Ovary (tissue), 9 donors: ENCODE measurements around the gene CEP72. TPM values are rescaled to one million over a fixed set of nuclear protein-coding genes. Genes with fewer than 3 reads are reported as not detected.
"Not testable (repeated sequence)": the region's sequence is repeated elsewhere in the genome, so short reads cannot be mapped to it uniquely, and the experiment has no call there.

Experiments
- DNase-seq, 5 donors: peaks; one replicate each; pipeline ENCODE4 v3.0.0-alpha.2; 2019 to 2020
- H3K27ac ChIP-seq, 2 donors: fragments of 200-600 bp; one replicate each; pipeline versions ENCODE4 v1.5.1 to v1.8.0; 2019 to 2022
- H3K27me3 ChIP-seq: fragments of 200-600 bp; one replicate; pipeline ENCODE4 v1.8.0; 2022
- H3K36me3 ChIP-seq: fragments of 200-600 bp; sonication (generic); one replicate; pipeline ENCODE4 v1.5.1; 2019
- H3K4me1 ChIP-seq: one replicate; pipeline ENCODE4 v1.8.1; 2013; ENCODE audit warnings: mild to moderate bottlenecking, moderate library complexity; ENCODE audit not compliant: insufficient read depth
- H3K4me3 ChIP-seq: fragments of 200-600 bp; sonication (generic); one replicate; pipeline ENCODE4 v1.5.1; 2017
- H3K9me3 ChIP-seq, 2 donors: fragments of 200-600 bp in 1 of 2; sonication (generic) in 1 of 2; one replicate each; pipeline versions ENCODE4 v1.5.1 to v1.8.1; 2013 to 2019; ENCODE audit warnings: mild to moderate bottlenecking in 1 of 2, moderate library complexity in 1 of 2
- EP300 ChIP-seq: sonication (generic); formaldehyde crosslinking; IDR thresholded peaks from one replicate; pipeline ENCODE4 v1.6.1; 2017; ENCODE audit warnings: antibody characterized with exemption
- POLR2A ChIP-seq: fragments of 450-650 bp; IDR thresholded peaks from one replicate; pipeline ENCODE4 v1.6.1; 2017; ENCODE audit warnings: antibody characterized with exemption, mild to moderate bottlenecking, moderate library complexity
- WGBS, 3 donors: extraction: QIAGEN DNeasy Blood & Tissue Kit in 1 of 3; methylation state at CpG; one replicate each; pipeline versions ENCODE4 v1.1.5 to v1.1.7; 2013 to 2017; 5-methylcytosine and 5-hydroxymethylcytosine counted together
- intact Hi-C, 4 donors: fragments of 100-400 bp; cut with DNase I; formaldehyde crosslinking; loops; one replicate each; pipeline versions ENCODE4 v1.11.0 to v1.15.1; 2022 to 2023
- polyA plus RNA-seq, 2 donors: library from polyadenylated mRNA; stranded (reverse); fragments of 200-250 nt in 1 of 2; fragments of 350-450 nt in 1 of 2; fragmentation: Illumina TruSeq in 1 of 2; extraction: RNeasy Lipid Tissue Mini Kit (QIAGEN cat#74804) in 1 of 2; gene quantifications; one replicate each; pipeline ENCODE4 v1.2.3, GENCODE V29; 2013 to 2014
- total RNA-seq, 7 donors: library from RNA; depleted of rRNA in 2 of 7; stranded (reverse); fragments of >200 nt in 2 of 7; fragmentation: NEBNext Ultra II Directional in 3 of 7; extraction: Animal tissue kit (Norgen Biotek cat#: 25700) in 3 of 7; gene quantifications; one replicate each; pipeline versions ENCODE4 v1.1.0 to v1.2.4, GENCODE V29; 2016 to 2023
- TF ChIP-seq, protein P1 (sequence below), 3 donors: fragments of 450-650 bp in 2 of 3; fragments of 200-600 bp in 1 of 3; IDR thresholded peaks; one replicate each; pipeline versions ENCODE4 v1.5.1 to v1.8.0; 2016 to 2022; ENCODE audit warnings: antibody characterized with exemption in 3 of 3, mild to moderate bottlenecking in 1 of 3
- donor health status: DM: no; HTN: no; CAD: no; lungs with moderate emphysema.
- donor health status: DM: no; HTN: no; CAD: no.
- donor health status: Bipolar disorder and iron deficiency.
- donor health status: DM: yes; HTN: yes; CAD: no.
- donor health status: DM: no; HTN: no; CAD: no.
- donor health status: DM: yes; HTN: yes; CAD: no.

Gene CEP72
- total and polyA plus RNA-seq, 9 donors = 1.6 to 11.2 (median 7.7) TPM

DNA sequence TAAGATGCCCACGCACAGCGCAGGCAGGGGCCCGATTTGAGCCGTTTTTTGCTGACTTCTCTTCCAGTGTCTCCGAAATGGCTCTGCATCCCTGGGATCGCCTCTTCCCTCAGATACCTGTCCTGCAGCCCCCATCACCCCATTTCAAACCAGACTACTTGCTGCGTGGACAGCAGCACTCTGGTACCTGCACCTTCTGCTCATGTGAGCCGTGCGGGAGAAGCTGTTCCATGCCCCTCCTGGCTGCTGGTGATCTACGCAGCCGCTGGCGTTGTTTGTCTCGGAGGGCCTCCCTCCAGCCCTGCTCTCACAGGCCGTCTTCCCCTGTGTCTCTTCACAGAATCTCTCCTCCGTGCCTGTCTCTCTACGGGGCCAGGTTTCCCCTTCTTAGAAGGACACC, 13.4 kb downstream of the CEP72 start:
- Histone ChIP-seq H3K4me1 (no peaks in the 10 kb centered on the region), H3K27ac (no peak overlapping the region), H3K27me3 (no peaks in the 10 kb centered on the region), H3K36me3 (no peaks in the 10 kb centered on the region), H3K4me3 (no peak overlapping the region), H3K9me3 (no peaks in the 10 kb centered on the region)
- WGBS, 3 donors = 93 to 94% (median 94%) methylated on average over 16 of the region's 16 CpGs
- DNase-seq = no peak
- TF ChIP-seq, protein P1, sequence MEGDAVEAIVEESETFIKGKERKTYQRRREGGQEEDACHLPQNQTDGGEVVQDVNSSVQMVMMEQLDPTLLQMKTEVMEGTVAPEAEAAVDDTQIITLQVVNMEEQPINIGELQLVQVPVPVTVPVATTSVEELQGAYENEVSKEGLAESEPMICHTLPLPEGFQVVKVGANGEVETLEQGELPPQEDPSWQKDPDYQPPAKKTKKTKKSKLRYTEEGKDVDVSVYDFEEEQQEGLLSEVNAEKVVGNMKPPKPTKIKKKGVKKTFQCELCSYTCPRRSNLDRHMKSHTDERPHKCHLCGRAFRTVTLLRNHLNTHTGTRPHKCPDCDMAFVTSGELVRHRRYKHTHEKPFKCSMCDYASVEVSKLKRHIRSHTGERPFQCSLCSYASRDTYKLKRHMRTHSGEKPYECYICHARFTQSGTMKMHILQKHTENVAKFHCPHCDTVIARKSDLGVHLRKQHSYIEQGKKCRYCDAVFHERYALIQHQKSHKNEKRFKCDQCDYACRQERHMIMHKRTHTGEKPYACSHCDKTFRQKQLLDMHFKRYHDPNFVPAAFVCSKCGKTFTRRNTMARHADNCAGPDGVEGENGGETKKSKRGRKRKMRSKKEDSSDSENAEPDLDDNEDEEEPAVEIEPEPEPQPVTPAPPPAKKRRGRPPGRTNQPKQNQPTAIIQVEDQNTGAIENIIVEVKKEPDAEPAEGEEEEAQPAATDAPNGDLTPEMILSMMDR (IDR thresholded peaks at IDR 0.05) = no peak
- no peak for TF ChIP-seq POLR2A
- TF ChIP-seq EP300 = no peak
- intact Hi-C loops = no loop called here

DNA sequence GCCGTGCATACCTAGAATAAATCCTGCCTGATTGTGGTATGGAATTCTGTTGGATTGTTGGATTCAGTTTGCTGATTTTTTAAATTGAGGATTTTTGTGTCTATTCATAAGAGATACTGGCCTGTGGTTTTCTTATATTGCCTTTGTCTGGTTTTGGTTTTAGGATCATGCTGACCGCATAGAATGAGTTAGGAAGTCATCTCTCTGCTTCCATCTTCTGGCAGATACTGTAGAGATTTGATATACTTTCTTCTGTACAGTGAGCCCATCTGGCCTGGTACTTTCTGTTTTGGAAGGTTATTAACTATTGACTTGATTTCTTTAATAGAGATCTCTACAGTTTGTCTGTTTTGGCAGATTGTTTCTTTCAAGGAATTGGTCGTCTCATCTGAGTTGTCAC, 14.7 kb downstream of the CEP72 start:
- Histone ChIP-seq H3K36me3 (no peaks in the 10 kb centered on the region), H3K27ac (no peak overlapping the region), H3K27me3 (no peaks in the 10 kb centered on the region), H3K4me3 (no peak overlapping the region), H3K9me3 (no peaks in the 10 kb centered on the region), H3K4me1 (no peaks in the 10 kb centered on the region)
- DNase-seq = no peak
- intact Hi-C loops = no loop called here
- 75 to 79% (median 78%) methylated on average over 3 of the region's 3 CpGs for WGBS, 3 donors
- no peak for TF ChIP-seq POLR2A
- TF ChIP-seq EP300 = no peak
- TF ChIP-seq, protein P1 (IDR thresholded peaks at IDR 0.05) = no peak

DNA sequence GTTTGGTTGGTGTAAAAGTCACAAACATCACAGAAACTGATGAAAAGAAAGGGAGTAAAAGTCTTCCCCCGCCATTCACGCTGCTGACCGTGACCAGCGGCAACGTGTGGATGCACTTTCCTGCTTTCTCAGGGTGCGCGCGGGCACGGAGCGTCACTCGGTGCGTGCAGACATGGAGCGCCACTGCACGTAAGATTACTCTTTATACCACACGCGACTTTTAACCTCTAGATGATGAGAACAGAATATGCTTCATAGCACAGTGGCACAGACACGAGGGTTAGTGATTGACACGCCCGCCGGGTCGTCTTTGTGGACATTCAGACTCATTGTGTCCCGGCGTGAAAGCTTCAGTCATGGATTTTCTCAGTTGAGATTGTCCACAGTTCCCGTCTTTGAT, 15.7 kb downstream of the CEP72 start:
- Histone ChIP-seq H3K36me3 (no peaks in the 10 kb centered on the region), H3K4me3 (no peak overlapping the region), H3K9me3 (no peaks in the 10 kb centered on the region), H3K4me1 (no peaks in the 10 kb centered on the region), H3K27me3 (no peaks in the 10 kb centered on the region), H3K27ac (no peak overlapping the region)
- DNase-seq = no peak
- TF ChIP-seq, protein P1 (IDR thresholded peaks at IDR 0.05) = no peak
- TF ChIP-seq POLR2A (no peak), EP300 (no peak)
- 94 to 97% (median 95%) methylated on average over 24 of the region's 24 CpGs for WGBS, 3 donors
- intact Hi-C loops = no loop called here

DNA sequence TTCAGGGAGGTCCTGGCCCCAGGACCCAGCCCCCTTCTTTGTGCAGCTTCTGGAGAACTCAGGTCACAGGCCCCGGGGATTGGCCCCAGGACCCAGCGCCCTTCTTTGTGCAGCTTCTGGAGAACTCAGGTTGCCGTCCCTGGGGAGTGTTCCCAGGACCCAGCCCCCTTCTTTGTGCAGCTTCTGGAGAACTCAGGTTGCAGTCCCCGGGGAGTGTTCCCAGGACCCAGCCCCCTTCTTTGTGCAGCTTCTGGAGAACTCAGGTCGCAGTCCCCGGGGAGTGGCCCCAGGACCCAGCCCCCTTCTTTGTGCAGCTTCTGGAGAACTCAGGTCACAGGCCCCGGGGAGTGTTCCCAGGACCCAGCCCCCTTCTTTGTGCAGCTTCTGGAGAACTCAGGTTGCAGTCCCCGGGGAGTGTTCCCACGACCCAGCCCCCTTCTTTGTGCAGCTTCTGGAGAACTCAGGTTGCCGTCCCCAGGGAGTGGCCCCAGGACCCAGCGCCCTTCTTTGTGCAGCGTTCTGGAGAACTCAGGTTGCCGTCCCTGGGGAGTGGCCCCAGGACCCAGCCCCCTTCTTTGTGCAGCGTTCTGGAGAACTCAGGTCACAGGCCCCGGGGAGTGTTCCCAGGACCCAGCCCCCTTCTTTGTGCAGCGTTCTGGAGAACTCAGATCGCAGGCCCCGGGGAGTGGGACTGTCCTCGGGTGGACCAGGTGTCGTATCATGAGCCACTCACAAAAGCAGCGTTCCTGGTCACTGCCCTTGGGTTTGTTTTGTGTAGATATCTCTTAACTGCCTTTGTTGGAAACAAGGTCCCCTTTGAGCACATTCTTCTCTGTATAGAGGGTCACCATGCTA, 16.4 kb downstream of the CEP72 start:
- H3K27me3 ChIP-seq, H3K36me3 ChIP-seq, H3K27ac ChIP-seq, H3K9me3 ChIP-seq, H3K4me3 ChIP-seq, DNase-seq, intact Hi-C loops, H3K4me1 ChIP-seq: not testable (repeated sequence)
- WGBS, 3 donors = 73 to 94% (median 83%) methylated on average over 16 to 21 of the region's 21 CpGs

DNA sequence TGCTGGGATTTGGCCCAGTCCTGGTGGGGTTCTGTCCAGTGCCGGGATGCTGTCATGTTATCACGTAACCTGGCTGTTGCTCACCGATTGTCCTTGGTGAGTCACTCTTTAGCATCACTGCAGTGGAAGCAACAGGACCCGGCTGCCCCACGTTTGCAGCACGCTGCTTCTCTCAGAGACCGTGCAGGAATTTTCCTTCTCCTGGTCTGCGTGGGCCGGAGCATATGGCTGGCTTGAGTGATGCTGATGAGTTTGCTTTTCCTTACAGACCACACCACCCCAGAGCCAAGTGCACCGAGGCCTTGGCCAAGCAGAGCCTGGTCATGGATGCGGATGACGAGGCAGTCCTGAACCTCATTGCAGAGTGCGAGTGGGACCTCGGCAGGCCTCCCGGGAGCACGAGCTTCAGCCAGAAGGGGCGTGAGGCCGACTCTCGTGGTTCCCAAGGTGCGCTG, 21.4 kb downstream of the CEP72 start:
- no peaks in the 10 kb centered on the region for H3K9me3 ChIP-seq
- WGBS, 3 donors = 64 to 75% (median 73%) methylated on average over 20 of the region's 20 CpGs
- H3K4me1 ChIP-seq = no peaks in the 10 kb centered on the region
- DNase-seq = peak in 2 of 5 donors; percentile 11 to 27
- H3K36me3 ChIP-seq = no peaks in the 10 kb centered on the region
- no peak for TF ChIP-seq EP300
- TF ChIP-seq, protein P1 (IDR thresholded peaks at IDR 0.05) = no peak
- no peak for TF ChIP-seq POLR2A
- H3K27me3 ChIP-seq = no peaks in the 10 kb centered on the region
- no peak overlapping the region for H3K27ac ChIP-seq
- H3K4me3 ChIP-seq = no peak overlapping the region
- intact Hi-C loops = no loop called here
